Suppressor macrophage (primary cell): ENCODE data around the gene SSX2IP.
A peak's percentile ranks its signal among the peaks of the same experiment; 100 is the strongest.

Source experiments
- DNase-seq, 4 experiments: peaks; one replicate each; pipeline ENCODE4 v3.0.0-alpha.2; 2020 to 2022

The SSX2IP gene

DNA sequence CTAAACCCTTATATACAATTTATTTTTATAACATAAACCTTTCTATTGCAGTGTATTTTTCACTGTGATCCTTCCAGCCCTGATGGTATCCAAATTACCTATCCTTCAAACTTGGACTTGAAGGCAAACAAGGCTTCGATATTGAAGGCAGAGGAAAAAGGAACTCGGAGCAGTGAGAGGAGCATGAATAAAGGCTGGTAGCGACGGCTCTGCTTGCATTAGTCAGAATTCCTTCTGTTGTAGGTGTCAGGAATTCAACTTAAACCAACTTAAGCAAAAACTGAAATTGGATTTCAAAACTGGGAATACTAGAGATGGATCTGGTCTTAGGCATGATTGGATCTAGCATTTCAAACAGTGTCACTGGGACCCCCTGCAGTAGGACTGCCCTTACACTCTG is 17.8 kb upstream of the SSX2IP start:
- DNase-seq, result no peak

GRCh38 chr1:84705513-84705912 is 15.3 kb upstream of the SSX2IP start:
- no peak for DNase-seq

DNA sequence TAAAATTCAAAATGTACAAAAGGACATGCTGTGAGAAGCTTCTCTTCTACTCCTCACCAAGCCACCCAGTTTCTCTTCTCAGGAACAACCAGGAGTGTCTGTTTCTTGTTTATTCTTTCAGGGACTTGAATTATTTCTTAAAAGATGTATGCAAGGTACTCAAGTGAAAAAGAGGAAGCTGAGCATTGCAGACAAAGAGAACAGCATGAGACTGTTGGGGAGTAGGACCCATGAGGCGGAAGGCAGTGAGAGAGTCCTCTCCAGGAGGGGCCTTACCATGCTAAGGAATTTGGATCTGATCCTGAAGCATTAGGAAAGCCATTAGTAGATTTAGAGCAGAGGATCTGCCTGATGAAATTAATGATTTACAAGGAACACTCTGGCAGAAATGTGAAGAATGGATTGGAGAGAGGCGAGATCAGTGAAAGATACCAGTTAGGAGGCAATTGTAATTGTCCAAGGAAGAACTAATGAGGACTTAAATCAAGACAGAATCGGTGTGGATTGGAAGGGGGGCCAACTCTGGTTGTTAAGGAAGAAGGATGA is 14.7 kb upstream of the SSX2IP start:
- DNase-seq, result peak in 3 of 4 experiments; percentile 45 to 55 (median 45)

- DNase-seq, result peak in 2 of 4 experiments; percentile 5 to 14
Observed at GRCh38 chr1:84703431-84703830, 13.2 kb upstream of the SSX2IP start.

DNA sequence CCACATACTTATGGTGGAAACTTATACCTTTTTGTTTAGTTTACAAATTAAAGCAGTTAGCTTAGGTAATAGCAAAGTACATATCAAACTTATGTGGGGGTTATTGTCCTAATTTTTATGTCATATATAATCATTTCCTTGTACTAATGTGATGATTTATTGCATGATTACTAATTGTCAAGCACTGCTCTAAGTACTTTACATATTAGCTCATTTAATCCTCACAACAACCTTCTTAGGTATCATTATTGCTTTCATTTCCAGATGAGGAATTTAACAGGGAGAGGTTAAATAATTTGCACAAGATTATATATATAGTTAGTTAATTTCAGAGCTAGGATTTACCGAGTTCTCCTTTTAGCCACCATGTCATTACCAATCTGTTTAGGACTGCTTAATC is 11.9 kb upstream of the SSX2IP start:
- DNase-seq, result no peak

GRCh38 chr1:84701376-84701775 is 11.1 kb upstream of the SSX2IP start:
- DNase-seq, result no peak

- DNase-seq, result peak; percentile 46 to 70 (median 58)
Observed at GRCh38 chr1:84700070-84700469, 9.8 kb upstream of the SSX2IP start.

DNA sequence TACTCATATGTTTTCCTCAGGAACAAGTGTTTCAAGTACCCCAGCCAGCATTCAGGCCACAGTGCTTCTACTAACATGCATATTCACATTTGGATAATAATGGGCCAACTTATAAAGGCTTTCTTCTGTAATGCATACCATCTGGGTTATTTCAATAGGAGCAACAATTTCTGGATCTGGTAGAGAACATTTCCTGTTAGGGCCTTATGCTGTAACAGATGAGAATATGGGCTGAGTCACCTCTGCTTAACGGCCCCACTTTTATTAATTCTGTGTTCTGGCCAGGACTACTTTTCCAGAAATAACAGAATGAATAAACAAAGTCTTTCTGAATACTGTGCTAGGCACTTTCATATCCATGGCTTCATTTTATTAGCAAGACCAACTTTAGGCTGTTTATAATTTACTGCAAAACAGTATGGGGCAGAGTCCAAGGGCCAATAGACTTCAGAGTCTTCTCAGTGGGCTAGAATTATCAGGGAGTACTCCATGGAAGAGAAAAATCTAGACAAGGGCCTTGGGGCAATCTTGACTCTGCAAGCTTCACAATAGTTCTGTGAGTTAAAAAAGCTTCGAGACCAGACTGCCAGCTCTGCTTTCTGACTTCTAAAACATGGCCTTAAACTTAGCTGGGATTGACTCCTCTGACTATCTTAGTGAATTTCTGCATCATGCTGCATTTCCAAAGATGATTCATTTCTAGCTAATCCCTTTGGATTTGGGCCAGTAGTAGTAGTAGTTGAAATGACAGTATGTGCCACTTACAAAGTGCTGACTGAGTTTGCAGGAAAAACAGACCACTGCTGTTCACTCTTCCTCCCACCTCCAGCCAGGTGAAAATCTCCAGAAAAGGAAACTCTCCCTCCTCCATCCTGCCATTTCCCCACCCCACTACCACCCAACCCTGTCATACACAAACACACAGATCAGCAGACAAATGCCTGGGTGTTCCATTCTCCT is 8.2 kb upstream of the SSX2IP start:
- DNase-seq, result peak in 1 of 4 experiments; percentile 19

GRCh38 chr1:84693785-84694184 is 3.5 kb upstream of the SSX2IP start:
- DNase-seq, result no peak

DNA sequence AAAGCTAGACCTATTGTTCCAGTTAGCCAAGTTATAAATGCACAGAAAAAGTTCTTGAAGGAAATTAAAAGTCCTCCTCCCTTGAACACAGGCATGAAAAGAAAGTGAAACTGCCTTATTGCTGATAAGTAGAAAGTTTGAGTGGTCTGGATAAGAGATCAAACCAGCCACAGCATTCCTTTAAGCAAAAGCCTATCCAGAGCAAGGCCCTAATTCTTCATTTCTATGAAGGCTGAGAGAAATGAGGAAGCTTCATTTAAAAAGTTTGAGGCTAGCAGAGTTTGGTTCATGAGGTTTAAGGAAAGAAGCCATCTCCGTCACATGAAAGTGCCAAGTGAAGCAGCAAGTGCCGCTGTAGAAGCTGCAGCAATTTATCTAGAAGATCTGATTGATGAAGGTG is 2.7 kb upstream of the SSX2IP start:
- DNase-seq, result peak; percentile 10 to 56 (median 28)

GRCh38 chr1:84692391-84692790 is 2.1 kb upstream of the SSX2IP start:
- no peak for DNase-seq

GRCh38 chr1:84691122-84691783 is 992 bp upstream of the SSX2IP start:
- DNase-seq, result peak in 1 of 4 experiments; percentile 6

DNA sequence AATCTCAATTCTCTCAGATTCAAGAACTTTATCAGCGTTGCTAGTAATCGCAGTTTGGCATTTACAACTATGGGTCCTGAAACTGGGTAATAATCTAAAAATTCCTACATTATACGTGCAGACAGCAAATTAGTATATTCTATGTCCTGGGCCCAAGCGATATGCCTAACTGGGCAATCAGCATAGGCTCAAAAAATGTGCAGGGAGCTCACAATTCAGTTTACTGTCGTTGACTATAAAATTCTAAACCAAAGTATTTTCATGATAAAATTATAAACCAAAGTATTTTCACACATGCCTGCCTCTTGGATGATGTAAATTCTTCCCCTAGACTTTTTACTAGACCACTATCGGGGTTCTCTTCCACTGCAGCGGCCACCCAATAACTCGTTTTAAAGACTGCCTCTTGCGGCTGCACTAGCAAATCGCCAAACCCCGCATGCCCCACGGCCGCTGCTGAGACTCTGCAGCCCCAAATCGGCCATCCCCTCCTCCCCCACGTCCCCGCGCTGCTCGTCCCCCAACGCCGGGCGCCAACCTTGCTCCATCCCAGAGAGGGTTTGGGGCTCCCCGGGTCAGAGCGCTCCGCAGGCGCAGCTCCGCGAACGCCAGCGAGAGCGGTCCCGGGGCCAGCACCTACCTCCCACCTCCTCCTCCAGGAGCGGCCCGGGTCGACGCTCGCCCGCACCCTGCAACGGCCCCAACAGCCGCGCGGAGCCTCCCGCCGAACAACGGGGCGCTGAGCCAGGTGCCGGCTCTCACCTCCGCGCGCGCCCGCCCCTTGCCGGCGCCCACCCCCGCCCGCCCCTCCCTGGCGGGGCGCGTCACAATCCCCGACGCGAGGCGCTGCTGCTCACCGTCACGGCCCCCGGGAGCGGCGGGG is 506 bp downstream of the SSX2IP start:
- DNase-seq, result peak; percentile 52 to 77 (median 66)

- peak in 2 of 4 experiments; percentile 27 to 38 for DNase-seq
Observed at GRCh38 chr1:84688463-84689061, 1.7 kb downstream of the SSX2IP start.

- DNase-seq, result no peak
Observed at GRCh38 chr1:84687714-84688462, 2.4 kb downstream of the SSX2IP start.

GRCh38 chr1:84686223-84686622 is 4.0 kb downstream of the SSX2IP start:
- DNase-seq, result no peak

GRCh38 chr1:84683508-84683907 is 6.8 kb downstream of the SSX2IP start:
- no peak for DNase-seq

- no peak for DNase-seq
Observed at GRCh38 chr1:84682047-84682446, 8.2 kb downstream of the SSX2IP start.

DNA sequence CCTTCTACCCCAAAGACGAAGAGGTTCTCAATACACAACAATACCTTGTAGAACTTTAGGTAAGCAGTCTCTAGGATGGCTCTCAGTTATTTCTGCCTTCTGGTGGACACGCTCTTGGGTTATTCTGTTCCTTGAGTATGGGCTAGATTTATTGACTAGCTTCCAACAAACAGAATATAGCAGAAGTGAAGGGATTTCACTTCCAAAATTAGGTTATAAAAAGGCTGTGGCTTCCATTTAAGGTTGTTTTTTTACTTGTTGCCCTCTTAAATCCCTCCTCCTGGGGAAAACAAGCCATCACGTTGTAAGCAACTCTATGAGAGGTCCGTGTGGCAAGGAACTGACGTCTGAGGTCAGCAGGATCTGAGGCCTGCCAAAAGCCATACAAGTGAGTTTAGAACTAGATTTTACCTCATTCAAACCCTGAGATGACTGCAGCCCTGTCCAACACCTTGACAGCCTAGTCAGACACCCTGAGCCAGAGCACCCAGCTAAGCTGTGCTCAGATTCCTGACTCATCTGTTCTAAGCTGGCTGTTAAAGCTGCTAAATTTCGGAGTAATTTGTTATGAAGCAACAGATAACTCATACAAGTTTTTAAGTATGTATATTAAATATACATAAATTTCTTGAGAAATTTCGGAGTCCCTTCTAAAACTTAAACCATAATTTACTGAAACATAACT is 12.7 kb downstream of the SSX2IP start:
- DNase-seq, result no peak

DNA sequence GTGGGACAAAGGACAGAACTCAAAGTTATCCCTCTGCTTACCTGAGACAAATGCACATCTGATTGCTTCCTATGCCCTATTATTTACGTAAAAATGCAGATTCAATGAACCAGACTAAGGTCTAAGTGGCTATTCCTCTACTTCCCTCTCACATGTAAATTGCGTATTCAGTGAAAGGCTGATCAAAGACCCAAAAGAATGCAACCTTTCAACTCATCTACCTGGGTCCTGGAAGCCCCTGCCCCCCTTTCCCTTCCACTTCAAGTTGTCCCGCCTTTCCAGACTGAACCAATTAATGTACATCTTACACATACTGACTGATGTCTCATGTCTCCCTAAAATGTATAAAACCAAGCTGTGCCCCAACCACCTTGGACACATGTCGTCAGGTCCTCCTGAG is 14.6 kb downstream of the SSX2IP start:
- no peak for DNase-seq

DNA sequence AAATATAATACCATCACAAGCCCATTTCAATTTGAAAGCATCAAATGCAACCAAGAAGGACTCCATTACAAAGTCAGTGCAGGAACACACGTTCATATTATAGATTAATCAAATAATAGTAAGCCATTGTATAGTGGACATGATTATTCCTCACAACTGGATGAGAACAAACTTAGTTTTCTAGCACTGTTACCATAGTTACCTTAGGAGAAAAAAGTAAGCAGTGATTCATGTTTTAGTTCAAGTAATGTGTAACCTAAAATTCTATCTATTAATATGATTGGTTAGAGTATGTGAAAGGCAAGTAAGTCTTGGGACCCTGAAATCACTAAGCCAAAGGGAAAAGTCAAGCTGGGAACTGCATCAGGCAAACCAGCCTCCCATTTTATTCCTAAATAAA is 15.2 kb downstream of the SSX2IP start:
- no peak for DNase-seq
